HL-60 (cell line): Measurements from ENCODE around the gene SSBP1.

Source experiments
- GABPA ChIP-seq: IDR thresholded peaks from 2 replicates; pipeline ENCODE4 v1.6.1; 2012; ENCODE audit warnings: low read depth
- POLR2AphosphoS5 ChIP-seq: IDR thresholded peaks from 2 replicates; pipeline ENCODE4 v1.6.1; 2012; ENCODE audit warnings: low read depth
- SPI1 ChIP-seq: IDR thresholded peaks from 2 replicates; pipeline ENCODE4 v1.6.1; 2012; ENCODE audit warnings: low read depth, mild to moderate bottlenecking, borderline replicate concordance
- TF ChIP-seq, protein P1 (sequence below): IDR thresholded peaks from one replicate; pipeline ENCODE4 v1.5.1; 2011; ENCODE audit warnings: low read length, control low read depth, inconsistent platforms; ENCODE audit not compliant: insufficient read depth
- TF ChIP-seq, protein P2 (sequence below): IDR thresholded peaks from 2 replicates; pipeline ENCODE4 v1.6.1; 2012; ENCODE audit warnings: low read depth; ENCODE audit not compliant: insufficient replicate concordance

DNA sequence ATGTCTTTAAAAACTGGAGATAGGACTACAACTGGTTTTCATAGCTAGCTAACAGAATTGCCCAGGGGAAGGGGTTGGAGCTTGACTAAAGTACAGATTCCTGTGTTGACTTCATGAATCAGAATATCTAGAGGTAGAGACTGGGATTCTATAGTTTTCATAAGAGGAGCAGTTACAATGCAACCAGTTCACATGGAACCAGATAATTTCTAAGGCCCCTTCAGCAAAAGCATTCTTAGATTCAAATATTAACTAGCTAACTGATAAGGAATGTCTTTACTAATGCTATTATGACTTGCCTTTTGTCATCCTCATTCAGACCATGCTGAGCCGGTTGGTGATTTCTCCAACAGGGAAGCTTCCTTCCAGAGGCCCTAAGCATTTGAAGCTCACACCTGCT lies 24.3 kb upstream of the SSBP1 start:
- TF ChIP-seq, protein P1, sequence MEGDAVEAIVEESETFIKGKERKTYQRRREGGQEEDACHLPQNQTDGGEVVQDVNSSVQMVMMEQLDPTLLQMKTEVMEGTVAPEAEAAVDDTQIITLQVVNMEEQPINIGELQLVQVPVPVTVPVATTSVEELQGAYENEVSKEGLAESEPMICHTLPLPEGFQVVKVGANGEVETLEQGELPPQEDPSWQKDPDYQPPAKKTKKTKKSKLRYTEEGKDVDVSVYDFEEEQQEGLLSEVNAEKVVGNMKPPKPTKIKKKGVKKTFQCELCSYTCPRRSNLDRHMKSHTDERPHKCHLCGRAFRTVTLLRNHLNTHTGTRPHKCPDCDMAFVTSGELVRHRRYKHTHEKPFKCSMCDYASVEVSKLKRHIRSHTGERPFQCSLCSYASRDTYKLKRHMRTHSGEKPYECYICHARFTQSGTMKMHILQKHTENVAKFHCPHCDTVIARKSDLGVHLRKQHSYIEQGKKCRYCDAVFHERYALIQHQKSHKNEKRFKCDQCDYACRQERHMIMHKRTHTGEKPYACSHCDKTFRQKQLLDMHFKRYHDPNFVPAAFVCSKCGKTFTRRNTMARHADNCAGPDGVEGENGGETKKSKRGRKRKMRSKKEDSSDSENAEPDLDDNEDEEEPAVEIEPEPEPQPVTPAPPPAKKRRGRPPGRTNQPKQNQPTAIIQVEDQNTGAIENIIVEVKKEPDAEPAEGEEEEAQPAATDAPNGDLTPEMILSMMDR: no peak
- TF ChIP-seq SPI1 (no peak), POLR2AphosphoS5 (no peak), GABPA (no peak)
- TF ChIP-seq, protein P2, sequence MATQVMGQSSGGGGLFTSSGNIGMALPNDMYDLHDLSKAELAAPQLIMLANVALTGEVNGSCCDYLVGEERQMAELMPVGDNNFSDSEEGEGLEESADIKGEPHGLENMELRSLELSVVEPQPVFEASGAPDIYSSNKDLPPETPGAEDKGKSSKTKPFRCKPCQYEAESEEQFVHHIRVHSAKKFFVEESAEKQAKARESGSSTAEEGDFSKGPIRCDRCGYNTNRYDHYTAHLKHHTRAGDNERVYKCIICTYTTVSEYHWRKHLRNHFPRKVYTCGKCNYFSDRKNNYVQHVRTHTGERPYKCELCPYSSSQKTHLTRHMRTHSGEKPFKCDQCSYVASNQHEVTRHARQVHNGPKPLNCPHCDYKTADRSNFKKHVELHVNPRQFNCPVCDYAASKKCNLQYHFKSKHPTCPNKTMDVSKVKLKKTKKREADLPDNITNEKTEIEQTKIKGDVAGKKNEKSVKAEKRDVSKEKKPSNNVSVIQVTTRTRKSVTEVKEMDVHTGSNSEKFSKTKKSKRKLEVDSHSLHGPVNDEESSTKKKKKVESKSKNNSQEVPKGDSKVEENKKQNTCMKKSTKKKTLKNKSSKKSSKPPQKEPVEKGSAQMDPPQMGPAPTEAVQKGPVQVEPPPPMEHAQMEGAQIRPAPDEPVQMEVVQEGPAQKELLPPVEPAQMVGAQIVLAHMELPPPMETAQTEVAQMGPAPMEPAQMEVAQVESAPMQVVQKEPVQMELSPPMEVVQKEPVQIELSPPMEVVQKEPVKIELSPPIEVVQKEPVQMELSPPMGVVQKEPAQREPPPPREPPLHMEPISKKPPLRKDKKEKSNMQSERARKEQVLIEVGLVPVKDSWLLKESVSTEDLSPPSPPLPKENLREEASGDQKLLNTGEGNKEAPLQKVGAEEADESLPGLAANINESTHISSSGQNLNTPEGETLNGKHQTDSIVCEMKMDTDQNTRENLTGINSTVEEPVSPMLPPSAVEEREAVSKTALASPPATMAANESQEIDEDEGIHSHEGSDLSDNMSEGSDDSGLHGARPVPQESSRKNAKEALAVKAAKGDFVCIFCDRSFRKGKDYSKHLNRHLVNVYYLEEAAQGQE: no peak
